ENCODE results near the gene RASSF8. TPM values are rescaled to one million over a fixed set of nuclear protein-coding genes. Genes with fewer than 3 reads are reported as not detected.

RASSF8 gene
- total RNA-seq, 1 donor from 2014 or later = 33.7 TPM

- Histone ChIP-seq H3K4me1 (no peaks in the 10 kb centered on the region), H3K36me3 (no peaks in the 10 kb centered on the region), H3K9me3 (replicated peaks) (peaks cover 5% of the 10 kb centered on the region), H3K27ac (replicated peaks) (no peak overlapping the region), H3K27me3 (ENCODE audit: low read depth) (no peaks in the 10 kb centered on the region), H3K4me3 (no peak overlapping the region)
- TF ChIP-seq CTCF (IDR thresholded peaks at IDR 0.05; ENCODE audit: borderline replicate concordance) = no peak
- DNase-seq = no peak
- intact Hi-C loops (cut with micrococcal nuclease) = no loop called here
Measured at GRCh38 chr12:26086936-26087335, 128.5 kb downstream of the RASSF8 start.

- H3K4me1 ChIP-seq = no peaks in the 10 kb centered on the region
- no peak overlapping the region for H3K27ac ChIP-seq (replicated peaks)
- no peaks in the 10 kb centered on the region for H3K9me3 ChIP-seq (replicated peaks)
- no peaks in the 10 kb centered on the region for H3K36me3 ChIP-seq
- DNase-seq = no peak
- intact Hi-C loops (cut with micrococcal nuclease) = no loop called here
- H3K4me3 ChIP-seq = no peak overlapping the region
- TF ChIP-seq CTCF (IDR thresholded peaks at IDR 0.05; ENCODE audit: borderline replicate concordance) = no peak
- no peaks in the 10 kb centered on the region for H3K27me3 ChIP-seq (ENCODE audit: low read depth)
Measured at GRCh38 chr12:26088998-26089397, 130.5 kb downstream of the RASSF8 start.

- Histone ChIP-seq H3K36me3 (no peaks in the 10 kb centered on the region), H3K27ac (replicated peaks) (no peak overlapping the region), H3K4me1 (no peaks in the 10 kb centered on the region), H3K9me3 (replicated peaks) (no peaks in the 10 kb centered on the region), H3K27me3 (ENCODE audit: low read depth) (no peaks in the 10 kb centered on the region), H3K4me3 (no peak overlapping the region)
- DNase-seq = no peak
- no peak for TF ChIP-seq CTCF (IDR thresholded peaks at IDR 0.05; ENCODE audit: borderline replicate concordance)
- intact Hi-C loops (cut with micrococcal nuclease) = no loop called here
Measured at GRCh38 chr12:26090836-26091510, 132.5 kb downstream of the RASSF8 start.

GRCh38 chr12:26091822-26092221 lies 133.3 kb downstream of the RASSF8 start:
- DNase-seq = no peak
- intact Hi-C loops (cut with micrococcal nuclease) = no loop called here
- Histone ChIP-seq H3K27me3 (ENCODE audit: low read depth) (no peaks in the 10 kb centered on the region), H3K9me3 (replicated peaks) (no peaks in the 10 kb centered on the region), H3K36me3 (no peaks in the 10 kb centered on the region), H3K4me1 (no peaks in the 10 kb centered on the region), H3K4me3 (no peak overlapping the region), H3K27ac (replicated peaks) (no peak overlapping the region)
- peak; percentile 38 for TF ChIP-seq CTCF (IDR thresholded peaks at IDR 0.05; ENCODE audit: borderline replicate concordance)

- intact Hi-C loops (cut with micrococcal nuclease) = no loop called here
- no peak for TF ChIP-seq CTCF (IDR thresholded peaks at IDR 0.05; ENCODE audit: borderline replicate concordance)
Measured at GRCh38 chr12:26092346-26093105, 134.0 kb downstream of the RASSF8 start.

More at GRCh38 chr12:26092346-26093105, 134.0 kb downstream of the RASSF8 start:
- Histone ChIP-seq H3K27me3 (ENCODE audit: low read depth) (no peaks in the 10 kb centered on the region), H3K4me3 (no peak overlapping the region), H3K27ac (replicated peaks) (no peak overlapping the region), H3K36me3 (no peaks in the 10 kb centered on the region), H3K9me3 (replicated peaks) (no peaks in the 10 kb centered on the region), H3K4me1 (no peaks in the 10 kb centered on the region)
- no peak for DNase-seq

Data from left ventricle myocardium inferior (tissue), 1 donor.